IMR-90 (cell line): Measurements from ENCODE around the gene C2orf68. TPM values are rescaled to one million over a fixed set of nuclear protein-coding genes. Genes with fewer than 3 reads are reported as not detected.
"Not testable (repeated sequence)": the region's sequence is repeated elsewhere in the genome, so short reads cannot be mapped to it uniquely, and the experiment has no call there.

Experiments used
- ATAC-seq: fragments of 200-7000 bp; cut with Tn5 transposase; 2 replicates; pipeline ENCODE4 v1.9.1; 2020; ENCODE audit warnings: low read depth, mild to moderate bottlenecking, moderate library complexity
- BruUV-seq: library from RNA; stranded (reverse); fragments of 400-500 nt; replicated peaks from 2 replicates; lab custom pipeline; 2021; lab: Mats Ljungman, UMichigan
- CTCF ChIA-PET: fragments of 300-600 bp; formaldehyde crosslinking; extraction: SDS; loops from one replicate; lab custom pipeline; 2021; ENCODE audit warnings: antibody characterized with exemption; lab: Yijun Ruan, JAX
- POLR2A ChIA-PET: fragments of 300-600 bp; sonication (Branson Sonifier 250); formaldehyde crosslinking; loops from one replicate; lab custom pipeline; 2022; ENCODE audit warnings: antibody characterized with exemption; ENCODE audit not compliant: unreplicated experiment; lab: Charles Lee
- DNase-seq: peaks from one replicate; pipeline ENCODE4 v3.0.0; 2013
- H2AFZ ChIP-seq: replicated peaks from 2 replicates; pipeline ENCODE3; 2013; ENCODE audit warnings: low read length, mild to moderate bottlenecking; ENCODE audit not compliant: poor library complexity
- H2AK5ac ChIP-seq: 2 replicates; pipeline ENCODE4 v1.6.1; 2013; ENCODE audit warnings: low read depth, low read length, inconsistent platforms
- H2AK9ac ChIP-seq: replicated peaks from 2 replicates; pipeline ENCODE3; 2013; ENCODE audit warnings: mild to moderate bottlenecking, low read depth, low read length, moderate library complexity; ENCODE audit not compliant: poor library complexity
- H2BK120ac ChIP-seq: 2 replicates; pipeline ENCODE4 v1.6.1; 2013; ENCODE audit warnings: low read depth, low read length, inconsistent platforms
- H2BK15ac ChIP-seq: 3 replicates; pipeline ENCODE4 v1.6.1; 2013; ENCODE audit warnings: low read depth, low read length, inconsistent platforms
- H2BK20ac ChIP-seq: 2 replicates; pipeline ENCODE4 v1.6.1; 2013; ENCODE audit warnings: low read depth, mild to moderate bottlenecking, inconsistent platforms, low read length, moderate library complexity
- H2BK5ac ChIP-seq: 2 replicates; pipeline ENCODE4 v1.6.1; 2013; ENCODE audit warnings: mild to moderate bottlenecking, low read depth, low read length, inconsistent platforms; ENCODE audit not compliant: poor library complexity, severe bottlenecking
- H3K14ac ChIP-seq: replicated peaks from 2 replicates; pipeline ENCODE4 v1.6.1; 2013; ENCODE audit warnings: low read depth, low read length, inconsistent platforms
- H3K18ac ChIP-seq: 2 replicates; pipeline ENCODE4 v1.6.1; 2013; ENCODE audit warnings: low read depth, low read length, control low read depth
- H3K23ac ChIP-seq: 2 replicates; pipeline ENCODE4 v1.6.1; 2013; ENCODE audit warnings: low read depth, low read length, inconsistent platforms
- H3K27ac ChIP-seq: 2 replicates; pipeline ENCODE4 v1.5.1; 2013; ENCODE audit warnings: mild to moderate bottlenecking, control low read depth, low read length; ENCODE audit not compliant: insufficient read depth
- H3K27me3 ChIP-seq: 2 replicates; pipeline ENCODE4 v1.6.1; 2013; ENCODE audit warnings: low read length; ENCODE audit not compliant: control insufficient read depth, insufficient read depth
- H3K36me3 ChIP-seq: 2 replicates; pipeline ENCODE4 v1.6.1; 2013; ENCODE audit warnings: low read length, mixed read lengths; ENCODE audit not compliant: control insufficient read depth, insufficient read depth
- H3K4ac ChIP-seq: 2 replicates; pipeline ENCODE4 v1.6.1; 2013; ENCODE audit warnings: low read depth, low read length, inconsistent platforms
- H3K4me1 ChIP-seq: 2 replicates; pipeline ENCODE4 v1.6.1; 2013; ENCODE audit warnings: low read length, mixed read lengths; ENCODE audit not compliant: control insufficient read depth, insufficient read depth
- H3K4me2 ChIP-seq: 2 replicates; pipeline ENCODE4 v1.6.1; 2013; ENCODE audit warnings: low read depth, mild to moderate bottlenecking, control low read depth, low read length, moderate library complexity
- H3K4me3 ChIP-seq: 2 replicates; pipeline ENCODE4 v1.5.1; 2013; ENCODE audit warnings: low read depth, mild to moderate bottlenecking, control low read depth, low read length, moderate library complexity; ENCODE audit not compliant: insufficient read depth
- H3K56ac ChIP-seq: 2 replicates; pipeline ENCODE4 v1.6.1; 2013; ENCODE audit warnings: low read length, inconsistent platforms; ENCODE audit not compliant: insufficient read depth; ENCODE audit errors: extremely low read depth
- H3K79me1 ChIP-seq, 2 experiments: 2 replicates each; pipeline ENCODE4 v1.6.1; 2013; ENCODE audit warnings: low read length in 2 of 2, inconsistent platforms in 1 of 2, low read depth in 1 of 2
- H3K9ac ChIP-seq: 2 replicates; pipeline ENCODE4 v1.6.1; 2013; ENCODE audit warnings: low read depth, low read length, control low read depth
- H3K9me1 ChIP-seq: 2 replicates; pipeline ENCODE4 v1.6.1; 2013; ENCODE audit warnings: low read length, inconsistent platforms; ENCODE audit not compliant: insufficient read depth
- H3K9me3 ChIP-seq: 2 replicates; pipeline ENCODE4 v1.6.1; 2013; ENCODE audit warnings: low read length; ENCODE audit not compliant: control insufficient read depth, insufficient read depth
- H4K20me1 ChIP-seq: 2 replicates; pipeline ENCODE4 v1.6.1; 2013; ENCODE audit warnings: low read length, inconsistent platforms; ENCODE audit not compliant: insufficient read depth
- H4K5ac ChIP-seq: 2 replicates; pipeline ENCODE4 v1.6.1; 2013; ENCODE audit warnings: mild to moderate bottlenecking, low read depth, low read length, control low read depth
- H4K8ac ChIP-seq, 2 experiments: 2 replicates each; pipeline ENCODE4 v1.6.1; 2013; ENCODE audit warnings: low read depth in 2 of 2, low read length in 2 of 2, control low read depth in 1 of 2, inconsistent platforms in 1 of 2
- H4K91ac ChIP-seq: 2 replicates; pipeline ENCODE4 v1.6.1; 2013; ENCODE audit warnings: low read depth, low read length, inconsistent platforms; ENCODE audit not compliant: insufficient read depth
- MAZ ChIP-seq: IDR thresholded peaks from 2 replicates; pipeline ENCODE4 v1.6.1; 2012; ENCODE audit warnings: low read depth, mild to moderate bottlenecking, low read length, improper control_type of control experiment, moderate library complexity, borderline replicate concordance
- NFE2L2 ChIP-seq: fragments of 150-350 bp; IDR thresholded peaks from 2 replicates; pipeline ENCODE4 v1.6.1; 2016; ENCODE audit warnings: low read depth, mild to moderate bottlenecking, low read length
- WGBS, 2 experiments: methylation state at CpG; one replicate each; pipeline versions ENCODE4 v1.1.5 to v1.1.7; 2013; ENCODE audit warnings: missing lambda C conversion rate in 2 of 2; ENCODE audit not compliant: insufficient read length in 1 of 2; ENCODE audit errors: extremely low coverage in 2 of 2; 5-methylcytosine and 5-hydroxymethylcytosine counted together
- dilution Hi-C: fragments of 300-500 bp; cut with HindIII; formaldehyde crosslinking; loops from one replicate; pipeline ENCODE4 v1.14.3; 2018; ENCODE audit warnings: low sequenced_read_pairs; ENCODE audit not compliant: unreplicated experiment
- in situ Hi-C: fragments of 300-500 bp; cut with MboI; formaldehyde crosslinking; loops from 3 replicates; pipeline ENCODE4 v1.14.3; 2019; ENCODE audit warnings: low sequenced_read_pairs, inconsistent platforms, mixed read lengths
- intact Hi-C: fragments of 100-400 bp; cut with micrococcal nuclease; formaldehyde crosslinking; loops from 2 replicates; pipeline ENCODE4 v1.10.0; 2022
- polyA plus RNA-seq, 3 experiments: library from polyadenylated mRNA; depleted of rRNA; stranded (reverse); fragments of >200 nt; gene quantifications; 2 replicates each; pipeline ENCODE4 v1.2.3, GENCODE V29; 2012; ENCODE audit warnings: low replicate concordance in 1 of 3
- total RNA-seq: library from RNA; depleted of rRNA; stranded (reverse); fragments of >200 nt; gene quantifications from 2 replicates; pipeline ENCODE4 v1.2.3, GENCODE V29; 2012
- TF ChIP-seq, protein P1 (sequence below): fragments of 150-350 bp; IDR thresholded peaks from 2 replicates; pipeline ENCODE4 v1.6.1; 2016; ENCODE audit warnings: low read depth, mild to moderate bottlenecking, low read length, moderate library complexity, borderline replicate concordance
- TF ChIP-seq, protein P2 (sequence below): conservative IDR thresholded peaks from 2 replicates; pipeline ENCODE4 v1.5.1; 2012; ENCODE audit warnings: mild to moderate bottlenecking, low read depth, low read length, improper control_type of control experiment

The C2orf68 gene
- total and polyA plus RNA-seq, 2 of the 4 experiments (the other 2 are of a cell fraction): 6.8 to 10.1 TPM

DNA sequence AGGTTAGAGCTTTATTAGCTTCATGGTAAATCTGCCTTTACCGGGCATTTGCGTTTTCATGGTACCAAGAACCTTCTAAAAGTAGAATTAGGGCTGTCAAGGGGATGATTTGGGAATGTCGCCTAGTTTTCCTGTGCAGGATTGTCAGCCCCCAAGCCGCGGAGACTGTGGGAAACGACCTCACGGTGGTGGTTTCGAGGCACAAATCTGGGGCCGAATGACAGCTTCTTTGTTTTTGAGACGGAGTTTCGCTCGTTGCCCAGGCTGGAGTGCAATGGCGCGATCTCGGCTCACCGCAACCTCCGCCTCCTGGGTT, 3.5 kb upstream of the C2orf68 start:
- dilution Hi-C loops: no loop called here
- ATAC-seq (no peak), DNase-seq (no peak)
- H2BK5ac ChIP-seq: no peak overlapping the region
- H3K4me1 ChIP-seq: peaks cover 2% of the 10 kb centered on the region; the same call in 1 of the 2 replicates
- TF ChIP-seq, protein P1, sequence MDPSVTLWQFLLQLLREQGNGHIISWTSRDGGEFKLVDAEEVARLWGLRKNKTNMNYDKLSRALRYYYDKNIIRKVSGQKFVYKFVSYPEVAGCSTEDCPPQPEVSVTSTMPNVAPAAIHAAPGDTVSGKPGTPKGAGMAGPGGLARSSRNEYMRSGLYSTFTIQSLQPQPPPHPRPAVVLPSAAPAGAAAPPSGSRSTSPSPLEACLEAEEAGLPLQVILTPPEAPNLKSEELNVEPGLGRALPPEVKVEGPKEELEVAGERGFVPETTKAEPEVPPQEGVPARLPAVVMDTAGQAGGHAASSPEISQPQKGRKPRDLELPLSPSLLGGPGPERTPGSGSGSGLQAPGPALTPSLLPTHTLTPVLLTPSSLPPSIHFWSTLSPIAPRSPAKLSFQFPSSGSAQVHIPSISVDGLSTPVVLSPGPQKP: no peak
- TF ChIP-seq MAZ: no peak
- TF ChIP-seq, protein P2, sequence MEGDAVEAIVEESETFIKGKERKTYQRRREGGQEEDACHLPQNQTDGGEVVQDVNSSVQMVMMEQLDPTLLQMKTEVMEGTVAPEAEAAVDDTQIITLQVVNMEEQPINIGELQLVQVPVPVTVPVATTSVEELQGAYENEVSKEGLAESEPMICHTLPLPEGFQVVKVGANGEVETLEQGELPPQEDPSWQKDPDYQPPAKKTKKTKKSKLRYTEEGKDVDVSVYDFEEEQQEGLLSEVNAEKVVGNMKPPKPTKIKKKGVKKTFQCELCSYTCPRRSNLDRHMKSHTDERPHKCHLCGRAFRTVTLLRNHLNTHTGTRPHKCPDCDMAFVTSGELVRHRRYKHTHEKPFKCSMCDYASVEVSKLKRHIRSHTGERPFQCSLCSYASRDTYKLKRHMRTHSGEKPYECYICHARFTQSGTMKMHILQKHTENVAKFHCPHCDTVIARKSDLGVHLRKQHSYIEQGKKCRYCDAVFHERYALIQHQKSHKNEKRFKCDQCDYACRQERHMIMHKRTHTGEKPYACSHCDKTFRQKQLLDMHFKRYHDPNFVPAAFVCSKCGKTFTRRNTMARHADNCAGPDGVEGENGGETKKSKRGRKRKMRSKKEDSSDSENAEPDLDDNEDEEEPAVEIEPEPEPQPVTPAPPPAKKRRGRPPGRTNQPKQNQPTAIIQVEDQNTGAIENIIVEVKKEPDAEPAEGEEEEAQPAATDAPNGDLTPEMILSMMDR: no peak
- TF ChIP-seq NFE2L2: no peak
- H2AFZ ChIP-seq: no peak overlapping the region
- no peaks in the 10 kb centered on the region for H3K27me3 ChIP-seq
- no peak overlapping the region for H3K9ac ChIP-seq
- H4K8ac ChIP-seq: peak overlapping the region; percentile 91 to 94
- H3K9me3 ChIP-seq: no peaks in the 10 kb centered on the region
- no peak overlapping the region for H2BK20ac ChIP-seq
- POLR2A ChIA-PET: no interaction called here
- peaks cover 13 to 30% of the 10 kb centered on the region in 2 experiments for H3K79me1 ChIP-seq
- no peak overlapping the region for H3K27ac ChIP-seq
- intact Hi-C loops: no loop called here
- H4K91ac ChIP-seq: no peak overlapping the region
- H3K9me1 ChIP-seq: peaks cover 5% of the 10 kb centered on the region
- no peak overlapping the region for H2BK120ac ChIP-seq
- no peak overlapping the region for H2BK15ac ChIP-seq
- in situ Hi-C loops: no loop called here
- H2AK9ac ChIP-seq: no peak overlapping the region
- no peak overlapping the region for H3K4ac ChIP-seq
- no peak overlapping the region for H3K4me3 ChIP-seq
- WGBS, 2 experiments: 81% methylated on average over 11 of the region's 17 CpGs; no CpG with 5 or more reads in 1 of the 2 experiments
- H3K18ac ChIP-seq: no peak overlapping the region
- no peak overlapping the region for H2AK5ac ChIP-seq
- H3K23ac ChIP-seq: no peak overlapping the region
- peak overlapping the region; percentile 24; the same call in 1 of the 2 replicates for H4K5ac ChIP-seq
- no peak overlapping the region for H3K14ac ChIP-seq
- no peak overlapping the region for H3K56ac ChIP-seq
- H4K20me1 ChIP-seq: peaks cover 12% of the 10 kb centered on the region; the same call in 1 of the 2 replicates
- BruUV-seq: no TSS peak
- H3K4me2 ChIP-seq: no peak overlapping the region
- H3K36me3 ChIP-seq: peaks cover 3% of the 10 kb centered on the region
- CTCF ChIA-PET: no interaction called here

DNA sequence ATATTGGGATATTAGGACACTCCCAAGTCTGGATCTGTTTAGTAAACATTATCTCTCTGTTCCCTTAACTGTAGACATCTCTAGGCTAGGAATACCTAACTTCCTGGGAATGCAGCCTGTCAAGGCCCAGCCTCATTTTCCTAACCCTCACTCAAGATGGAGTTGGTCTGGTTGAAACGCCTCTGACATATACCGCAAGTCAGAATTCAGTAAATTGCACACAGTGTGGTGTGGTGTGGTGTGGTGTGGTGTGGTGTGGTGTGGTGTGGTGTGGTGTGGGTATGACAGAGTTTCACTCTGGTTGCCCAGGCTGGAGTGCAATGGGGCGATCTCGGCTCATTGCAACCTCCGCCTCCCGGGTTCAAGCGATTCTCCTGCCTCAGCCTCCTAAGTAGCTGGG, 2.9 kb upstream of the C2orf68 start:
- POLR2A ChIA-PET: not testable (repeated sequence)
- 94% methylated on average over 5 of the region's 7 CpGs; no CpG with 5 or more reads in 1 of the 2 experiments for WGBS, 2 experiments

More for the DNA sequence above, 2.9 kb upstream of the C2orf68 start:
- H3K4ac ChIP-seq, dilution Hi-C loops, H3K9me3 ChIP-seq, H3K9ac ChIP-seq, DNase-seq, H3K27me3 ChIP-seq, H3K56ac ChIP-seq, CTCF ChIA-PET, H3K9me1 ChIP-seq, H2BK20ac ChIP-seq, H2BK15ac ChIP-seq, H4K91ac ChIP-seq, H3K4me2 ChIP-seq, H2AFZ ChIP-seq, in situ Hi-C loops, H3K14ac ChIP-seq, H2BK120ac ChIP-seq, H3K27ac ChIP-seq, H4K5ac ChIP-seq, ATAC-seq, H2AK9ac ChIP-seq, H3K4me3 ChIP-seq, H2AK5ac ChIP-seq, intact Hi-C loops, H3K36me3 ChIP-seq, H3K23ac ChIP-seq, H2BK5ac ChIP-seq, H3K4me1 ChIP-seq, BruUV-seq, H4K8ac ChIP-seq, H3K18ac ChIP-seq: not testable (repeated sequence)
- peaks cover 11 to 36% of the 10 kb centered on the region in 2 experiments for H3K79me1 ChIP-seq
- H4K20me1 ChIP-seq: peaks cover 12% of the 10 kb centered on the region; the same call in 1 of the 2 replicates
